ENCODE data around the gene CCDC178. TPM values are rescaled to one million over a fixed set of nuclear protein-coding genes. Genes with fewer than 3 reads are reported as not detected.

The CCDC178 gene
- total RNA-seq, 1 experiment from 2014 or later, result not detected

DNA sequence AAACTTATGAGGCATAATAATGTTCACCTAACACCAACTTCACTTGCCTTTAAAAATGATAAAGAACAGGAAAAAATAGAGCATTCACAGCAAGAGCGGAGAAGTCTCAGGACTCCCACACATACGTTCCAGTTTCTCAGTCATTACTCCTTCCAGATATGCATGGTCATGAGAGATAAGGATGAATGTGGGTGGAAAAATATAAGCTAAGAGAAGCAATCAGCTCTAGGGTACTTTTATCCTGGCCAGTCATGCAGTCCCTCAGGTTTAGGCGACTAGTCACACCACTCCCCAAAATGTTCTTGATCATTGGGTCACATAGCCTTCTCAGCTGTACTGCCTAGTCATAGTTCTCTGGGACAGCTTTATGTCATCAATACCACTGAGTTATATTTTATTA, 29.2 kb upstream of the CCDC178 start:
- H3K9me2 ChIP-seq (ENCODE audit: insufficient read depth), result no peaks in the 10 kb centered on the region
- H3K4me3 ChIP-seq (replicated peaks in 1 of 2; ENCODE audit: low read depth in 1 of 2, low read length in 2 of 2), result no peak overlapping the region
- no peaks in the 10 kb centered on the region for H3K79me2 ChIP-seq (ENCODE audit: insufficient read depth, low read length)
- no peak for ATAC-seq
- H3K9ac ChIP-seq (ENCODE audit: low read length), result no peak overlapping the region
- no peak overlapping the region for H3K27ac ChIP-seq (ENCODE audit: low read depth, low read length)
- ChIA-PET POLR2A (no interaction called here), CTCF (no interaction called here), RAD21 (ENCODE audit: low non-redundant PET in 1 of 2, low total read pairs in 2 of 2, uncharacterized antibody in 2 of 2, unreplicated experiment in 2 of 2) (no interaction called here)
- H3K36me3 ChIP-seq (ENCODE audit: control insufficient read depth in 1 of 2, insufficient read depth in 2 of 2, low read length in 2 of 2), result no peaks in the 10 kb centered on the region
- no peak overlapping the region for H3K4me2 ChIP-seq (ENCODE audit: low read length)
- no TSS peak for BruUV-seq (replicated peaks)
- TF ChIP-seq ELF1 (IDR thresholded peaks at IDR 0.05; ENCODE audit: borderline replicate concordance, low read depth), result no peak
- TF ChIP-seq, protein P1, sequence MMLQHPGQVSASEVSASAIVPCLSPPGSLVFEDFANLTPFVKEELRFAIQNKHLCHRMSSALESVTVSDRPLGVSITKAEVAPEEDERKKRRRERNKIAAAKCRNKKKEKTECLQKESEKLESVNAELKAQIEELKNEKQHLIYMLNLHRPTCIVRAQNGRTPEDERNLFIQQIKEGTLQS (IDR thresholded peaks at IDR 0.05), result no peak
- TF ChIP-seq POLR2AphosphoS5 (IDR thresholded peaks at IDR 0.05; ENCODE audit: low read depth, low read length), result no peak
- TF ChIP-seq, protein P2, sequence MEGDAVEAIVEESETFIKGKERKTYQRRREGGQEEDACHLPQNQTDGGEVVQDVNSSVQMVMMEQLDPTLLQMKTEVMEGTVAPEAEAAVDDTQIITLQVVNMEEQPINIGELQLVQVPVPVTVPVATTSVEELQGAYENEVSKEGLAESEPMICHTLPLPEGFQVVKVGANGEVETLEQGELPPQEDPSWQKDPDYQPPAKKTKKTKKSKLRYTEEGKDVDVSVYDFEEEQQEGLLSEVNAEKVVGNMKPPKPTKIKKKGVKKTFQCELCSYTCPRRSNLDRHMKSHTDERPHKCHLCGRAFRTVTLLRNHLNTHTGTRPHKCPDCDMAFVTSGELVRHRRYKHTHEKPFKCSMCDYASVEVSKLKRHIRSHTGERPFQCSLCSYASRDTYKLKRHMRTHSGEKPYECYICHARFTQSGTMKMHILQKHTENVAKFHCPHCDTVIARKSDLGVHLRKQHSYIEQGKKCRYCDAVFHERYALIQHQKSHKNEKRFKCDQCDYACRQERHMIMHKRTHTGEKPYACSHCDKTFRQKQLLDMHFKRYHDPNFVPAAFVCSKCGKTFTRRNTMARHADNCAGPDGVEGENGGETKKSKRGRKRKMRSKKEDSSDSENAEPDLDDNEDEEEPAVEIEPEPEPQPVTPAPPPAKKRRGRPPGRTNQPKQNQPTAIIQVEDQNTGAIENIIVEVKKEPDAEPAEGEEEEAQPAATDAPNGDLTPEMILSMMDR (IDR thresholded peaks at IDR 0.05 in 2 of 3, conservative IDR thresholded peaks at IDR 0.05 in 1 of 3; ENCODE audit: borderline replicate concordance in 1 of 3, insufficient read depth in 1 of 3, low read depth in 2 of 3, low read length in 2 of 3), result no peak
- no peak for TF ChIP-seq TCF7L2 (IDR thresholded peaks at IDR 0.05; ENCODE audit: borderline replicate concordance, extremely low read depth, insufficient read depth, insufficient read length)
- TF ChIP-seq SIN3A (IDR thresholded peaks at IDR 0.05; ENCODE audit: low read depth), result no peak
- no peak for TF ChIP-seq CBX3 (IDR thresholded peaks at IDR 0.05; ENCODE audit: low read depth)
- no peak for TF ChIP-seq FOSL1 (IDR thresholded peaks at IDR 0.05; ENCODE audit: low read depth)
- TF ChIP-seq, protein P3, sequence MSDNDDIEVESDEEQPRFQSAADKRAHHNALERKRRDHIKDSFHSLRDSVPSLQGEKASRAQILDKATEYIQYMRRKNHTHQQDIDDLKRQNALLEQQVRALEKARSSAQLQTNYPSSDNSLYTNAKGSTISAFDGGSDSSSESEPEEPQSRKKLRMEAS (IDR thresholded peaks at IDR 0.05), result no peak
- TF ChIP-seq, protein P4, sequence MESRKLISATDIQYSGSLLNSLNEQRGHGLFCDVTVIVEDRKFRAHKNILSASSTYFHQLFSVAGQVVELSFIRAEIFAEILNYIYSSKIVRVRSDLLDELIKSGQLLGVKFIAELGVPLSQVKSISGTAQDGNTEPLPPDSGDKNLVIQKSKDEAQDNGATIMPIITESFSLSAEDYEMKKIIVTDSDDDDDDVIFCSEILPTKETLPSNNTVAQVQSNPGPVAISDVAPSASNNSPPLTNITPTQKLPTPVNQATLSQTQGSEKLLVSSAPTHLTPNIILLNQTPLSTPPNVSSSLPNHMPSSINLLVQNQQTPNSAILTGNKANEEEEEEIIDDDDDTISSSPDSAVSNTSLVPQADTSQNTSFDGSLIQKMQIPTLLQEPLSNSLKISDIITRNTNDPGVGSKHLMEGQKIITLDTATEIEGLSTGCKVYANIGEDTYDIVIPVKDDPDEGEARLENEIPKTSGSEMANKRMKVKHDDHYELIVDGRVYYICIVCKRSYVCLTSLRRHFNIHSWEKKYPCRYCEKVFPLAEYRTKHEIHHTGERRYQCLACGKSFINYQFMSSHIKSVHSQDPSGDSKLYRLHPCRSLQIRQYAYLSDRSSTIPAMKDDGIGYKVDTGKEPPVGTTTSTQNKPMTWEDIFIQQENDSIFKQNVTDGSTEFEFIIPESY (IDR thresholded peaks at IDR 0.05; ENCODE audit: extremely low read depth, insufficient replicate concordance, low read length), result no peak
- no peak for TF ChIP-seq RAD21 (IDR thresholded peaks at IDR 0.05; ENCODE audit: low read depth)
- TF ChIP-seq CEBPB (IDR thresholded peaks at IDR 0.05; ENCODE audit: low read depth), result no peak
- TF ChIP-seq ZNF274 (IDR thresholded peaks at IDR 0.05; ENCODE audit: low read depth, low read length), result no peak
- no peak for TF ChIP-seq POLR2A (IDR thresholded peaks at IDR 0.05; ENCODE audit: borderline replicate concordance, extremely low read depth, insufficient read depth, insufficient read length)
- no peaks in the 10 kb centered on the region for H4K20me1 ChIP-seq (ENCODE audit: insufficient read depth)
- no peaks in the 10 kb centered on the region for H3K27me3 ChIP-seq (ENCODE audit: insufficient read depth, low read length)
- intact Hi-C loops (cut with micrococcal nuclease), result no loop called here
- no peaks in the 10 kb centered on the region for H3K4me1 ChIP-seq (ENCODE audit: control insufficient read depth in 1 of 2, insufficient read depth in 2 of 2, low read length in 2 of 2)
- H3K9me3 ChIP-seq (ENCODE audit: control insufficient read depth in 1 of 2, insufficient read depth in 1 of 2, low read depth in 1 of 2, low read length in 2 of 2), result peaks cover 7 to 26% of the 10 kb centered on the region in 2 experiments; a peak in 3 of 4 replicates
- no peak for DNase-seq (ENCODE audit: low read depth, low spot score)
- no peak overlapping the region for H2AFZ ChIP-seq (ENCODE audit: low read depth, low read length, poor library complexity, severe bottlenecking)

Measured in HCT116 (cell line).